Measurements from ENCODE around the gene TTC39B.

- TF ChIP-seq CTCF (conservative IDR thresholded peaks at IDR 0.05; ENCODE audit: low read length) (no peak), EZH2phosphoT487 (IDR thresholded peaks at IDR 0.05; ENCODE audit: borderline replicate concordance, low read depth, low read length) (no peak)
These were observed 20.7 kb downstream of the TTC39B start for GRCh38 chr9:15286161-15286821.

Measured in OCI-LY7 (cell line).